GM13976 (cell line): Measurements from ENCODE around the gene PGBD4.

Experiments
- DNase-seq: peaks from one replicate; pipeline ENCODE4 v3.0.0; 2012; ENCODE audit warnings: low spot score
- CTCF ChIP-seq: IDR thresholded peaks from 2 replicates; pipeline ENCODE4 v1.5.1; 2012; ENCODE audit warnings: borderline replicate concordance, mild to moderate bottlenecking; ENCODE audit not compliant: insufficient read depth; ENCODE audit errors: extremely low read depth, missing control alignments, control extremely low read depth
- in situ Hi-C: fragments of 300-500 bp; cut with MboI; formaldehyde crosslinking; loops from one replicate; pipeline ENCODE4 v1.12.0; 2022; ENCODE audit warnings: low sequenced_read_pairs, mixed read lengths, inconsistent platforms; ENCODE audit not compliant: unreplicated experiment

PGBD4 gene

GRCh38 chr15:34122771-34123183 is 20.9 kb downstream of the PGBD4 start:
- DNase-seq: peak; percentile 26
- TF ChIP-seq CTCF: no peak
- in situ Hi-C loops: no loop called here

GRCh38 chr15:34124651-34125050 is 22.8 kb downstream of the PGBD4 start:
- in situ Hi-C loops: no loop called here
- no peak for TF ChIP-seq CTCF
- DNase-seq: no peak

GRCh38 chr15:34125945-34126344 is 24.1 kb downstream of the PGBD4 start:
- DNase-seq: no peak
- in situ Hi-C loops: no loop called here
- no peak for TF ChIP-seq CTCF

DNA sequence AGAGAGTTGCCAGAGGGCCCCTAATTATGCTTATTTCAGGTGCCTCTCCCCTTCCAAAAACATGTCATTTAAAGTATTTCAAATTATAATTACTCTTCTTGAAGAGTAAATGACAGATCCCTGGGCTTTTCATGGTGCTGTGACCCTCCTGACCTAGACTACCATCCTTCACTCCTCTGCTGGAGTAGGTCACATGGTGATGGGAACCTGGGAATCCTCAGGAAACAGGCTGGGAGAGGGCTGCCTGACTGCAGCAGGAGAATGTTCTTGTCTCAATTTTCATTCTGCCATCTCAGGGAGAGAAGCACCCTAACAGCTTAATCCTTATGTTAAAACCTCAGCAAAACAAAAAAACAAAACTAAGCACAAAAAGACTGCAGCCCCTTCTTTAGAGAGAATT is 24.6 kb downstream of the PGBD4 start:
- no peak for TF ChIP-seq CTCF
- DNase-seq: no peak
- in situ Hi-C loops: no loop called here

GRCh38 chr15:34128898-34129297 is 27.0 kb downstream of the PGBD4 start:
- DNase-seq: no peak
- in situ Hi-C loops: no loop called here
- no peak for TF ChIP-seq CTCF

- TF ChIP-seq CTCF: no peak
- no peak for DNase-seq
- in situ Hi-C loops: no loop called here
Observed at GRCh38 chr15:34132881-34133280, 31.0 kb downstream of the PGBD4 start.

GRCh38 chr15:34133511-34133910 is 31.6 kb downstream of the PGBD4 start:
- DNase-seq: no peak
- no peak for TF ChIP-seq CTCF
- in situ Hi-C loops: no loop called here
